ENCODE measurements around the gene VEZT.
"Not testable (repeated sequence)": the region's sequence is repeated elsewhere in the genome, so short reads cannot be mapped to it uniquely, and the experiment has no call there.

The VEZT gene

DNA sequence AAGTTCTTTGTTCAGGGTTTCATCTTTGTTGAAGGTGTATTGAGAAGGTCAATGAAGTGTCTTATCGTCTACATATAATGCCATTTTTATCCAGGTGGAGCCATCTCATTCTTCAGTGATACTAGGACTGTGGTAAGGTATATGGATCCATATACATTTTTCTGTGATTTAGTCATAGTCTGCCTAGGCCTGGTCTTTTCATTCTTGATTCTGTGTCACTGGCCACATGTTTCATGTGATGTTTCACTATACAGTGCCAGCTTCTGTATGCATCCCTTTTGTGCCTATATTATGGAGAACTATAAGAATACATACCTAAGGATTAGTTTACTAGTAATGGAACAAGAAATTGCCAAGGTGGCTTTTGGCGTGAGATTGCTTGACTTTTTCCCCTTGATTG, 40.5 kb downstream of the VEZT start:
- DNase-seq = no peak

DNA sequence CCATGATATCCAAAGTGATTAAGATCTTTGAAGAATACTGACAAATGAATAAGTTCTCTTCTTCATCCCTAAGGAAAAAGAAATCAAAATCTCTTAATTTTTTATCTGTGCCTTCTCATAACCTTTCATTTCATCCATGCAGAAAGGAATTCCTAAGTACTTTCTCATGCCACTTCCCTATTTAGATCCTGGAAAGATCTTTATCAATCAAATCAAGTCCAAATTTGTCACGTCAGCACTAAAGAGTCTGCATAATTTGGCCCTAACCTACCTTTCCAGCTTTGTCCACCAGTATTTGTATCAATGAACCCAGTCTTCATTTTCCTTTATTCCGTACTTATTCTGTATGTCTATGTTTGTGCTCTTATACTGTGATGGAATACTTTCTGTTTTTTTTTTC, 41.2 kb downstream of the VEZT start:
- DNase-seq = no peak

DNA sequence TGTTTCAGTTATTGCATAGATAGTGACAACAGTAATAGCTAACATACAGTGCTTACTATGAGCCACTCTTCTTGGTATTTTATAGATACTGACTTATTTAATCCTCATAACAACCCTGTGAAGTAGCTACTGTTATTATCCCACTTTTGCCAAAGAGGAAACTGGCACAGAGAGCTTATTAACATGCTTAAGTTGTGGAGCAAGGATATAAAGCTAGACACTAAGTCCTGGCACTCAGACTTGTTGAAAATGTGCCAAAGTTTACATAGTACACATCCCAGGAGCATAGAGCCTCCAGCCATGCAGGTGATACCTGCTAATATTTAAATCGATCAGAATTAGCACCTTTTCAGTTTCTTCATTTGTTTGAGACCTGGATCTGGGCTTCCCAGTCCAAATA, 41.8 kb downstream of the VEZT start:
- peak; percentile 34 for DNase-seq

DNA sequence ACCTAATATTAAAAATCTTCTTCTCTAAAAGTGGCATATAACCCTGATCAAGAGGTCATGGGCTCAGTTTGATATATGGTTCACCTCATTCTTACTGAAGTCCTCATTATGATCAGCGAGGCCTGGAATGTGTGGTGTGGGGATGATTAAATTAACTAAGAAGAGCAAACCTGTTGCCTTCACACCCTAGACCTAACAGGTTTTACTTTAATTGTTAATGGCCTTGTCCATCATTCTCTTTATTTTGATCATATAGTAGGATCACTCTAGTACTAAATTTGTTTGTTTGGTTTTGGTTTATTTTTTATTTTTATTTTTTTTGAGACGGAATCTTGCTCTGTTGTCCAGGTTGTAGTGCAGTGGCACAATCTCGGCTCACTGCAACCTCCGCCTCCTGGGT, 43.5 kb downstream of the VEZT start:
- no peak for DNase-seq

DNA sequence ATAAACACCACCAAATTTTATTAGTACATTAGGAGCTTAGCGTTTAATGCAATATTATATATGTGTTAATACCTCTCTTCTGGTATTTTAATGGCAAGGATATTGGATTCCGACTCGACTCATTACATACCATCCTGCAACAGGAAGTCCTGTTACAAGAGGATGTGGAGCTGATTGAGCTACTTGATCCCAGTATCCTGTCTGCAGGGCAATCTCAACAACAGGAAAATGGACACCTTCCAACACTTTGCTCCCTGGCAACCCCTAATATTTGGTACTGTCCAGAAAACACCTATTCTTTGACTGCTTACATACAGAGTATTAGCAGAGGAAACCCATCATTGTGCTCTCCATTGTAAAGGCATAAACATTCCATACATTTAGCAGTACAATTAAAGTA, 45.2 kb downstream of the VEZT start:
- DNase-seq = no peak

- no peak for DNase-seq
Measured at GRCh38 chr12:95265765-95266164, 48.2 kb downstream of the VEZT start.

GRCh38 chr12:95266254-95266653, 48.6 kb downstream of the VEZT start:
- DNase-seq = no peak

GRCh38 chr12:95269892-95270291, 52.3 kb downstream of the VEZT start:
- DNase-seq = no peak

DNA sequence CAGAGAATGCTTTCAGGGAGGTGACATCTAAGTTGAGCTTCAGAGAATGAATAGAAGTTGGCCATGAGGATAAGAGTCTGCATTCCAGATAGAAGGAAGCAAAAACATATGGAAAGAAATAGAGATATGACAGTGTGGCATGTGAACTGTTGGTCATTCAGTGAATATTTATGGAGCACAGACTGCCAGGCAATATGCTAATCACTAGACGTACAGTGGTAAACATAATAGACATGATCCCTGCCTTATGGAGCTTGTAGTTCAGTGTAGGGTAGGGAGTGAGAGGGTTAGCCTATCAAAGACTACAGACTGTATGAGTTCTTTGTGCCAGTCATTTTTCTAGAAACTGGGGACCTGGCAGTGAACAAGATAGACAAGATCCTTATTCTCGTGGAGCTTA, 53.9 kb downstream of the VEZT start:
- no peak for DNase-seq

DNA sequence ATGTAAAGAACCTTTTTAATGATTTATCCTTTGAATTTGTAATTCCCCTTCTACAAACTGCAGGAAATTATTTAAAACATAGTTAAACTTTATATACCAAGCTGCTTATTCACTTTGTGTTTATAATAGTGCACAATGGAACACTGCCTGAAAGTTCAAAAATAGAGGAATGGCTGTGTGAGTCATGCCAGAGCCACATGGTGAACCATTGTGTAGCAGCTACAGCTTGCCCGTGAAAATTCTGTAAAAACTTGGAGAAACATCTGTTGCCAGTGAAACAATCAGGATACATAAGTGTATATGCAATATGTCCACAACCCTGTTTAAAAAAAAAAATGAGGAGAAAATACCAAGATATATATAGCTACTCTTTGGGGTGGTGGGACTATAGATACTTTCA, 59.5 kb downstream of the VEZT start:
- DNase-seq = no peak

- DNase-seq = no peak
Measured at GRCh38 chr12:95279856-95280255, 62.2 kb downstream of the VEZT start.

GRCh38 chr12:95282266-95282665, 64.7 kb downstream of the VEZT start:
- no peak for DNase-seq

GRCh38 chr12:95283371-95283770, 65.8 kb downstream of the VEZT start:
- DNase-seq = no peak

DNA sequence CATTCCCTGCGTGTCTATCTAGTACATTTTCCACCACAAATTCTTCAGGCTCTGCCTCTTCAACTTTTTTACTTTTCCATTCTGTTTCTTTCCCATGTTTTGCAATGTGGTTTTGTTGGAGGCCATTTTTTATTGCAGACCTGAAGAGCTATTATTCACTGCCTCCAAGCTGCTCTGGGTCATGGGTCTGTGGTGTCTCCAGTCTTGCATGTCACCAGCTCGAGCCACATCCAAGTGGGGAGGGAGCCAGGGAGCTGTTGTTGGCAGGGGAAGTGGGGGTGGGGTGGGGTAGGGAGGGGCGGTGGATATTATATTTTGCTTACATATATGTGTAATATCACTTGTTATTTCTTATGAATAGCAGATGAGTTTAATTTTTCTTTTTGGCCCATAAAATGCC, 69.1 kb downstream of the VEZT start:
- DNase-seq = no peak

DNA sequence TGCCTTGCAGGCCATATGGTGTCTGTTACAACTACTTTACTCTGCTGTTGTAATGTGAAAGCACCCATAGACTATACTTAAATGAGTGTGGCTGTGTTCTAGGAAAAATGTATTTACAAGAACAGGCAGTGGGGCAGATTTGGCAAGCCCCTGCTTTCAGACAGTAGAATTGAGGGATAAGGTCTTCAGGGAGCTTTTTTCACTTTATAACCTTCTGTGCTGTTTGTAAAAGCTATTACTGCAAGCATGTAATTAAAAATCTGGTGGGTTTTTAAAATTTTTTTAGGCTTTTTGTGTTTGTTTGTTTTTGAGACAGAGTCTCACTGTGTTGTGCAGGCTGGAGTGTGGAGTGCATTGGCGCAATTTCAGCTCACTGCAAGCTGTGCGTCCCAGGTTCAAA, 73.9 kb downstream of the VEZT start:
- DNase-seq = no peak

- DNase-seq = no peak
Measured at GRCh38 chr12:95298916-95299315, 81.3 kb downstream of the VEZT start.

DNA sequence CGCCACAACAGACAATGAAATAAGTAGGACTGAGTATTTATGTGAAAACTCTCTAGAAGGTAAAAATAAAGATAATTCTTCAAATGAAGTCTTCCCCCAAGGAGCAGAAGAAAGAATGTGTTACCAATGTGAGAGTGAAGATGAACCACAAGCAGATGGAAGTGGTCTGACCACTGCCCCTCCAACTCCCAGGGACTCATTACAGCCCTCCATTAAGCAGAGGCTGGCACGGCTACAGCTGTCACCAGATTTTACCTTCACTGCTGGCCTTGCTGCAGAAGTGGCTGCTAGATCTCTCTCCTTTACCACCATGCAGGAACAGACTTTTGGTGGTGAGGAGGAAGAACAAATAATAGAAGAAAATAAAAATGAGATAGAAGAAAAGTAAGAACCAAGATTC, 82.7 kb downstream of the VEZT start:
- no peak for DNase-seq

GRCh38 chr12:95303476-95303875, 85.9 kb downstream of the VEZT start:
- DNase-seq = no peak

GRCh38 chr12:95304673-95305198, 87.1 kb downstream of the VEZT start:
- DNase-seq = no peak

- DNase-seq = no peak
Measured at GRCh38 chr12:95312656-95313055, 95.0 kb downstream of the VEZT start.

- DNase-seq = not testable (repeated sequence)
Measured at GRCh38 chr12:95314756-95315155, 97.1 kb downstream of the VEZT start.

- no peak for DNase-seq
Measured at GRCh38 chr12:95316798-95317197, 99.2 kb downstream of the VEZT start.

GRCh38 chr12:95318071-95318545, 100.5 kb downstream of the VEZT start:
- DNase-seq = no peak

DNA sequence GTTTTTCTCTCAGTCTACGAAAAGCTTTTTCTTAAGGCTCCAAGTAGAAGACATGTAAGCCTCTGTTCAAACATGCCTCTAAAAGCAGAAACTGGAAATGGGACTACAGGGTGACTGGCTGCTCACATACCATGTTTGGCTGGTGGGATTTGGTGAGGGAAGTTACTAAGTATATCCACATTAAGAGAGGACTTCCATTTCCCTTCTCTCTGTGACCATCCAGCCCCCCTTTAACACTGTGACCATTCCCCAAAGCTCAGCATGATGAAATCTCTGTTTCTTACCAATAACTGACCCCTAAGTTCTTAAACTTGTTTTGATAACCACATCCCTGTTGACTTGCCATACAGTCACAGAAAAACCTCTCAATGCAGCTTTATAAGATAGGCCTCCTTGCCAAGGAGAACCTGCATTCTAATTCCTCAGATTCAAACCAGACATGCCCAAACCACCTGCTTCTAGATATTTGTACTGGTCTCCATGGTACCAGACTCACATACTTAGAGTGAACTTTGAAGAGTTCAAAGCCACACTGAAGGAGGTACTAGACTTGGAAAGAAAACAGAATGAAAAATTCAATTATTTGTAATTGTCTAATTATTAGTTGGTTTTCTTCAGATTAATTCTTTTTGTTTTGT, 102.2 kb downstream of the VEZT start:
- no peak for DNase-seq

DNA sequence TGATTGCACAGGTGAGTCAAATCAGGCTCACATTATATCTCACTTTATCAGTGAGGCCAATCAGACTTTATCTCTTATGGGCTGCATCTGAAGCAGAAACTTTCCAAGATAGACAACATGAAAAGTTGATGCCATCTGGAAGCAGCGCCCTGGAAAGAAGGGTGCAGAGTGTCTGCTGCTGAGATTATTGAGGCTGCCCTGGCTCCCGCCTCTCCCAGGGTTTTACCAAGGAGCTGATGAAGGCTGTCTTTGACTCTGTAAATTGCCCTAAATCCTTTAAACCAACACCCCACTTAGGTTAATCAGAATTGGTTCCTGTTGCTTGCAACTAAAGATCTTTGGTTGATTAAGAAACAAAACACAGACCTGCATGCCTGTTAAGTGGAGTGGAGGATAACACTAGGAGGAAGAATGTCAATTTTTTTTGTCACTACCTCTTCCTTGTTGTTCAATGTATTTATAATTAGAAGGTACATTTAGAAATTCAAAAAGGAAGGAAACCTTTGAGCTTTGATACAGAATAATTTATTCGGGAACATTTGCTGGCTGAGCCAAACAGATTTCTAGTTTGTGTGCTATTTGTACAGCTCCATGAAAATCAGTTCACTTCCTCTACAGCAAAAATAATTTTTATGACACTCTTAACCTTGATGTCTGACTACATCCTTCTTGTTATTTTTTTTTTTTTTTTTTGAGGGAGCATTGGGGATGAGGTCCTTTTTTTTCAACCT, 104.1 kb downstream of the VEZT start:
- DNase-seq = no peak

All from NCI-H1105 treated with DMSO at 0.1 percent for 48 hours (cell line).